Stimulated activated CD8-positive, alpha-beta memory T cell treated with anti-CD3 and anti-CD28 coated beads, Interleukin-12 subunit alpha, Interleukin-12 subunit beta, amount 100 ng/mL, for 24 hours (primary cell): ENCODE measurements around the gene NCOA1.
"Not testable (repeated sequence)": the region's sequence is repeated elsewhere in the genome, so short reads cannot be mapped to it uniquely, and the experiment has no call there.

Experiments
- DNase-seq: peaks from one replicate; pipeline ENCODE4 v3.0.0-alpha.2; 2020; ENCODE audit errors: extremely low read depth

NCOA1 gene

GRCh38 chr2:24533574-24533973, 42.5 kb downstream of the NCOA1 start:
- not testable (repeated sequence) for DNase-seq

GRCh38 chr2:24538720-24539119, 47.7 kb downstream of the NCOA1 start:
- DNase-seq, result no peak

- no peak for DNase-seq
Observed at GRCh38 chr2:24539258-24539657, 48.2 kb downstream of the NCOA1 start.

- no peak for DNase-seq
Observed at GRCh38 chr2:24540011-24540477, 49.0 kb downstream of the NCOA1 start.

- DNase-seq, result no peak
Observed at GRCh38 chr2:24541621-24542020, 50.6 kb downstream of the NCOA1 start.

- no peak for DNase-seq
Observed at GRCh38 chr2:24542269-24542872, 51.3 kb downstream of the NCOA1 start.

GRCh38 chr2:24543252-24543651, 52.2 kb downstream of the NCOA1 start:
- DNase-seq, result no peak

GRCh38 chr2:24544456-24545115, 53.5 kb downstream of the NCOA1 start:
- no peak for DNase-seq

- DNase-seq, result no peak
Observed at GRCh38 chr2:24546669-24547068, 55.6 kb downstream of the NCOA1 start.

GRCh38 chr2:24548058-24548457, 57.0 kb downstream of the NCOA1 start:
- DNase-seq, result no peak

- not testable (repeated sequence) for DNase-seq
Observed at GRCh38 chr2:24550301-24550700, 59.2 kb downstream of the NCOA1 start.

GRCh38 chr2:24551016-24551415, 60.0 kb downstream of the NCOA1 start:
- DNase-seq, result no peak

- DNase-seq, result no peak
Observed at GRCh38 chr2:24552836-24553235, 61.8 kb downstream of the NCOA1 start.

GRCh38 chr2:24558781-24559472, 67.9 kb downstream of the NCOA1 start:
- no peak for DNase-seq

- DNase-seq, result no peak
Observed at GRCh38 chr2:24559473-24560113, 68.5 kb downstream of the NCOA1 start.

- DNase-seq, result no peak
Observed at GRCh38 chr2:24565537-24565936, 74.5 kb downstream of the NCOA1 start.

GRCh38 chr2:24566209-24566608, 75.2 kb downstream of the NCOA1 start:
- DNase-seq, result no peak

GRCh38 chr2:24566630-24567029, 75.6 kb downstream of the NCOA1 start:
- DNase-seq, result no peak

GRCh38 chr2:24568551-24568950, 77.5 kb downstream of the NCOA1 start:
- no peak for DNase-seq

GRCh38 chr2:24569565-24569964, 78.5 kb downstream of the NCOA1 start:
- DNase-seq, result not testable (repeated sequence)

- DNase-seq, result no peak
Observed at GRCh38 chr2:24570225-24570624, 79.2 kb downstream of the NCOA1 start.

GRCh38 chr2:24571828-24572442, 80.9 kb downstream of the NCOA1 start:
- DNase-seq, result no peak
